Retinal pigment epithelial cell (primary cell): ENCODE results near the gene SLC35G1.
A peak's percentile ranks its signal among the peaks of the same experiment; 100 is the strongest.

ENCODE experiments used
- DNase-seq: peaks from one replicate; pipeline ENCODE4 v3.0.0-alpha.2; 2010; ENCODE audit warnings: low read depth
- H3K4me3 ChIP-seq: 2 replicates; pipeline ENCODE4 v1.5.1; 2011; ENCODE audit warnings: mild to moderate bottlenecking, low read length, control low read depth, moderate library complexity
- CTCF ChIP-seq: conservative IDR thresholded peaks from 2 replicates; pipeline ENCODE4 v1.5.1; 2011; ENCODE audit warnings: low read depth, low read length, control low read depth, inconsistent platforms

The SLC35G1 gene

GRCh38 chr10:93917821-93918220, 24.0 kb downstream of the SLC35G1 start:
- no peak for TF ChIP-seq CTCF
- DNase-seq: no peak
- H3K4me3 ChIP-seq: no peak overlapping the region

GRCh38 chr10:93921338-93921737, 27.6 kb downstream of the SLC35G1 start:
- no peak overlapping the region for H3K4me3 ChIP-seq
- TF ChIP-seq CTCF: peak; percentile 37
- no peak for DNase-seq

- TF ChIP-seq CTCF: no peak
- no peak overlapping the region for H3K4me3 ChIP-seq
- DNase-seq: peak; percentile 78
Observed at GRCh38 chr10:93926613-93927012, 32.8 kb downstream of the SLC35G1 start.

- DNase-seq: no peak
- no peak for TF ChIP-seq CTCF
- H3K4me3 ChIP-seq: no peak overlapping the region
Observed at GRCh38 chr10:93938140-93938539, 44.4 kb downstream of the SLC35G1 start.

- no peak overlapping the region for H3K4me3 ChIP-seq
- no peak for DNase-seq
- no peak for TF ChIP-seq CTCF
Observed at GRCh38 chr10:93940881-93941280, 47.1 kb downstream of the SLC35G1 start.

GRCh38 chr10:93941606-93942005, 47.8 kb downstream of the SLC35G1 start:
- DNase-seq: no peak
- TF ChIP-seq CTCF: no peak
- no peak overlapping the region for H3K4me3 ChIP-seq

- no peak for DNase-seq
- no peak overlapping the region for H3K4me3 ChIP-seq
- no peak for TF ChIP-seq CTCF
Observed at GRCh38 chr10:93945819-93946218, 52.0 kb downstream of the SLC35G1 start.
